Nephron progenitor cell (in vitro differentiated cells): Measurements from ENCODE around the gene NECTIN1.

Source experiments
- DNase-seq: peaks from one replicate; pipeline ENCODE4 v3.0.0; 2021
- H3K27ac Mint-ChIP-seq: 2 replicates; pipeline ENCODE4 v1.8.0; 2021; ENCODE audit warnings: mild to moderate bottlenecking, moderate library complexity, mixed read lengths
- H3K27me3 Mint-ChIP-seq: 2 replicates; pipeline ENCODE4 v1.8.0; 2021; ENCODE audit warnings: mild to moderate bottlenecking, low read depth, mixed read lengths; ENCODE audit not compliant: poor library complexity
- H3K36me3 Mint-ChIP-seq: 2 replicates; pipeline ENCODE4 v1.8.0; 2021; ENCODE audit warnings: low read depth, mixed read lengths
- H3K4me1 Mint-ChIP-seq: 2 replicates; pipeline ENCODE4 v1.8.0; 2021; ENCODE audit warnings: mixed read lengths
- H3K4me3 Mint-ChIP-seq: 2 replicates; pipeline ENCODE4 v1.8.0; 2021; ENCODE audit warnings: mild to moderate bottlenecking, moderate library complexity, mixed read lengths
- H3K9me3 Mint-ChIP-seq: 2 replicates; pipeline ENCODE4 v1.8.0; 2021; ENCODE audit warnings: mild to moderate bottlenecking, moderate library complexity, mixed read lengths
- TF ChIP-seq, protein P1 (sequence below): fragments of 200-600 bp; sonication (generic); IDR thresholded peaks from 2 replicates; pipeline ENCODE4 v1.5.0; 2021; ENCODE audit warnings: antibody characterized with exemption

NECTIN1 gene

DNA sequence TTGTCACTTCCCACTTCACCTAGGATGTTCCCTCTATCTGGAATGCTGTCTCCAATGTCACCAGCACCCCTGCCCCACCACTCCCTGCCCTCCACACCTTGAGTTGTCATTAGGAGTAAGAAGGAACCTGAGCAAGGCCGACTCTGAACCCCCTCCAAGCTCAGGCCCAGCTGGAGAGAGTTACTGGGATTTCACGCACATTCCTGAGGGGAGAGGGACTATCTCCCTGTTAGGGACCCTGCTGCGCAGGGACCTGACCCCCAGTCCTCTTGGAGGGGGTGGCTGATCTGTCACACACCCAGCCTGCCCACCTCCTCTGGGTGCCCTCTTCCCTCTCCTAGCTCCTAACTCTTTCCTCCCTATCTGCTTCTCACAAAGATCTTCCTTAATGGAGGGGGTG is 81.7 kb downstream of the NECTIN1 start:
- H3K4me1 Mint-ChIP-seq = peaks cover 78% of the 10 kb centered on the region
- no peak for DNase-seq
- TF ChIP-seq, protein P1, sequence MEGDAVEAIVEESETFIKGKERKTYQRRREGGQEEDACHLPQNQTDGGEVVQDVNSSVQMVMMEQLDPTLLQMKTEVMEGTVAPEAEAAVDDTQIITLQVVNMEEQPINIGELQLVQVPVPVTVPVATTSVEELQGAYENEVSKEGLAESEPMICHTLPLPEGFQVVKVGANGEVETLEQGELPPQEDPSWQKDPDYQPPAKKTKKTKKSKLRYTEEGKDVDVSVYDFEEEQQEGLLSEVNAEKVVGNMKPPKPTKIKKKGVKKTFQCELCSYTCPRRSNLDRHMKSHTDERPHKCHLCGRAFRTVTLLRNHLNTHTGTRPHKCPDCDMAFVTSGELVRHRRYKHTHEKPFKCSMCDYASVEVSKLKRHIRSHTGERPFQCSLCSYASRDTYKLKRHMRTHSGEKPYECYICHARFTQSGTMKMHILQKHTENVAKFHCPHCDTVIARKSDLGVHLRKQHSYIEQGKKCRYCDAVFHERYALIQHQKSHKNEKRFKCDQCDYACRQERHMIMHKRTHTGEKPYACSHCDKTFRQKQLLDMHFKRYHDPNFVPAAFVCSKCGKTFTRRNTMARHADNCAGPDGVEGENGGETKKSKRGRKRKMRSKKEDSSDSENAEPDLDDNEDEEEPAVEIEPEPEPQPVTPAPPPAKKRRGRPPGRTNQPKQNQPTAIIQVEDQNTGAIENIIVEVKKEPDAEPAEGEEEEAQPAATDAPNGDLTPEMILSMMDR = no peak
- peaks cover 12% of the 10 kb centered on the region for H3K27me3 Mint-ChIP-seq
- no peaks in the 10 kb centered on the region for H3K36me3 Mint-ChIP-seq
- H3K27ac Mint-ChIP-seq = no peak overlapping the region
- no peak overlapping the region for H3K4me3 Mint-ChIP-seq
- H3K9me3 Mint-ChIP-seq = no peaks in the 10 kb centered on the region

- Mint-ChIP-seq H3K27me3 (peaks cover 8% of the 10 kb centered on the region), H3K27ac (no peak overlapping the region), H3K36me3 (no peaks in the 10 kb centered on the region), H3K9me3 (no peaks in the 10 kb centered on the region), H3K4me1 (peaks cover 82% of the 10 kb centered on the region), H3K4me3 (no peak overlapping the region)
- TF ChIP-seq, protein P1 = no peak
- no peak for DNase-seq
These were observed 84.0 kb downstream of the NECTIN1 start for GRCh38 chr11:119645018-119645417.

GRCh38 chr11:119644502-119644901 is 84.5 kb downstream of the NECTIN1 start:
- no peaks in the 10 kb centered on the region for H3K9me3 Mint-ChIP-seq
- TF ChIP-seq, protein P1 = no peak

DNA sequence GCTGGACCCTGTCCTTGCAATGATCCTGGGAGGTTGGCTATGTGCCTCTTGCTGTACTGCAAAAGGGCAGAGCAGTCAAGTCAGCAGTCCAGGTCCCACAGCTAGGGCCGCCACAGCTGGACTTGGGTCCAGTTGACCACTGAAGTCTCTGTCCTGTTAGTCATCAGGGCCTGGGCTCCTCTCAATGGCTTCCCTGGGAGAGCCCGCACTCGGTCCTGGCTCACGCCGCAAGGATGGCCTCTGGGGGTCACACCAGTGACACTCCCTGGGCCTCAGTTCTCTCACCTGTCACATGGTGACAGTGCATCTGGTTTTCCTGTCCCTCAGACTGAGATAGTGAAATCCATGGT is 85.1 kb downstream of the NECTIN1 start:
- TF ChIP-seq, protein P1 = no peak
- no peak for DNase-seq
- no peaks in the 10 kb centered on the region for H3K9me3 Mint-ChIP-seq
- peaks cover 83% of the 10 kb centered on the region for H3K4me1 Mint-ChIP-seq
- peaks cover 4% of the 10 kb centered on the region for H3K27me3 Mint-ChIP-seq
- H3K4me3 Mint-ChIP-seq = no peak overlapping the region
- H3K27ac Mint-ChIP-seq = no peak overlapping the region
- H3K36me3 Mint-ChIP-seq = no peaks in the 10 kb centered on the region

More at GRCh38 chr11:119644502-119644901, 84.5 kb downstream of the NECTIN1 start:
- Mint-ChIP-seq H3K36me3 (no peaks in the 10 kb centered on the region), H3K4me3 (no peak overlapping the region), H3K27ac (no peak overlapping the region), H3K4me1 (peaks cover 82% of the 10 kb centered on the region), H3K27me3 (peaks cover 6% of the 10 kb centered on the region)
- no peak for DNase-seq

- no peaks in the 10 kb centered on the region for H3K9me3 Mint-ChIP-seq
- peaks cover 83% of the 10 kb centered on the region for H3K4me1 Mint-ChIP-seq
- peaks cover 5% of the 10 kb centered on the region for H3K27me3 Mint-ChIP-seq
- peak; percentile 47 for DNase-seq
- H3K4me3 Mint-ChIP-seq = no peak overlapping the region
- TF ChIP-seq, protein P1 = no peak
- no peaks in the 10 kb centered on the region for H3K36me3 Mint-ChIP-seq
- H3K27ac Mint-ChIP-seq = no peak overlapping the region
These were observed 85.7 kb downstream of the NECTIN1 start for GRCh38 chr11:119643212-119643875.

DNA sequence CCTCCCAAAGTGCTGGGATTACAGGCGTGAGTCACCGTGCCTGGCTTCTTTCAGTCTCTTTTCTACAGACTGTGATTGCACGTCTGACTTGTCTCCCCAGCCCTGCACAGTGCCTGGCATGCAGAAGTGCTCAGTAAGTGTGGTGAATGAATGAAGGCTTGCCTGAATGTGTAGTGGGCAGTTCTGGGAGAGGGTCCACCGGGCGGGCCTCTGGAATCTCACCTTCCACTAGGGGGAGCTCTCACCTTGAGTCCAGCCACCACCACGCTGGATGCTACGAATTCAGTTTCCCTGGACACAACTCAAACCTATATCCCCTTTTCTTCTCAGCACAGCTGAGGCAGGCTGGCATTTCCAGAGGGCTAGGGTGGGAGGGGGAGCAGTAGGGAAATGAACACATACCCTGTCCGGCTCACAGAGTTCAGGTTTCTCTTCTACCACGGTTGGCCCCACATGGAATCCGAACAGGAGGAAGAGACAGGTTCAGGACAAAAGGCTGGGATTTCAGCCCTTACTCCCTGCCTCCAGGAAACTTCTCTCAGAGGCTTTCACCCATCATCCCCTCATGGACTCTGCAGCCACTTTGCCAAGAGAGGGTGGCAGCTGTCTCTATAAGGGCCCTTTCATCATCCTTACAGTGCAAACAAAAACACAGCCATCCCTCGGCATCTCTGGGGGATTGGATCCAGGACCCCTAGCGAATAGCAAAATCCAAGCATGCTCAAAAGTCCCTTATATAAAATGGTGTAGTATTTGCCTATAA is 86.8 kb downstream of the NECTIN1 start:
- TF ChIP-seq, protein P1 = peak; percentile 27
- H3K27ac Mint-ChIP-seq = no peak overlapping the region
- H3K4me1 Mint-ChIP-seq = peaks cover 77% of the 10 kb centered on the region
- no peak overlapping the region for H3K4me3 Mint-ChIP-seq
- DNase-seq = no peak
- H3K9me3 Mint-ChIP-seq = no peaks in the 10 kb centered on the region
- H3K36me3 Mint-ChIP-seq = no peaks in the 10 kb centered on the region
- H3K27me3 Mint-ChIP-seq = peaks cover 4% of the 10 kb centered on the region
